Measurements from ENCODE around the gene GATAD1.
A peak's percentile ranks its signal among the peaks of the same experiment; 100 is the strongest.
"Not testable (repeated sequence)": the region's sequence is repeated elsewhere in the genome, so short reads cannot be mapped to it uniquely, and the experiment has no call there.

The GATAD1 gene, protein sequence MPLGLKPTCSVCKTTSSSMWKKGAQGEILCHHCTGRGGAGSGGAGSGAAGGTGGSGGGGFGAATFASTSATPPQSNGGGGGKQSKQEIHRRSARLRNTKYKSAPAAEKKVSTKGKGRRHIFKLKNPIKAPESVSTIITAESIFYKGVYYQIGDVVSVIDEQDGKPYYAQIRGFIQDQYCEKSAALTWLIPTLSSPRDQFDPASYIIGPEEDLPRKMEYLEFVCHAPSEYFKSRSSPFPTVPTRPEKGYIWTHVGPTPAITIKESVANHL

DNA sequence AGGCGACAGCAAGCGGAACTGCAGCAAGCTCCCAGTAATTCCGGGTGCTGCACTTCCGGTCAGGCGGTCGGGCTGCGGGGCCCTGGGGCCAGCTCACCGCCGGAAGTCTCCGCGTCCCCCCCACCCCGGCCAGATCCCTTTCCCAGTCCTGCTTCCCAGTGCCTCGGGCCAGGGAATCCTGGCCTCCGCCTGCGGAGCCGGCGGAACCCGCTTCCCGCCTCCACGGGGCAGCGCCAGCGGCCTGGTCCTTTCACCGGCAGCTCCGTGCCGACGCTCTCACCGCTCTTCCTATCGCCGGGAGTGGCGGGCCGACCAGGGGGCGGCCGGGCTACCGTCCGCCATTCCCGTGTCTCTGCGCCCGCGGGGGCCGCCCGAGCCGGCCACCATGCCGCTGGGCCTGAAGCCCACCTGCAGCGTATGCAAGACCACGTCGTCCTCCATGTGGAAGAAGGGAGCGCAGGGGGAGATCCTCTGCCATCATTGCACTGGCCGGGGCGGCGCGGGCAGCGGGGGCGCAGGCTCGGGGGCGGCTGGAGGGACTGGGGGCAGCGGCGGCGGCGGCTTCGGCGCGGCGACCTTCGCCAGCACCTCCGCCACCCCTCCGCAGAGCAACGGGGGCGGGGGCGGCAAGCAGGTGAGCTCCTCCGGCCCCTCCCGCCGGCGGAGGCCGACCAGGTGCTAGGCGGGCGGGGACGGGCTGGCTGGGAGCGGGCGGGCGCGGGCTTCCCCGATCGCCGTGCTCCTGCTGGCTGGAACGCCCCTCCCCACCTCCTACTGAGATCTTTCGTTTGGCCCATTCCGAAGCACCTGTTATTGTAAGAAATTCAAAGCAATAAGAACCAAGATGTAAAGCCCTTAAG is at the start of gene GATAD1:
GATAD1 (plus strand) TSS at position 138 of the 860 bp plus-strand sequence; CDS start at position 386, 248 bp downstream.
- FAIRE-seq, result no peak
- DNase-seq (ENCODE audit: low spot score), result peak; percentile 92

DNA sequence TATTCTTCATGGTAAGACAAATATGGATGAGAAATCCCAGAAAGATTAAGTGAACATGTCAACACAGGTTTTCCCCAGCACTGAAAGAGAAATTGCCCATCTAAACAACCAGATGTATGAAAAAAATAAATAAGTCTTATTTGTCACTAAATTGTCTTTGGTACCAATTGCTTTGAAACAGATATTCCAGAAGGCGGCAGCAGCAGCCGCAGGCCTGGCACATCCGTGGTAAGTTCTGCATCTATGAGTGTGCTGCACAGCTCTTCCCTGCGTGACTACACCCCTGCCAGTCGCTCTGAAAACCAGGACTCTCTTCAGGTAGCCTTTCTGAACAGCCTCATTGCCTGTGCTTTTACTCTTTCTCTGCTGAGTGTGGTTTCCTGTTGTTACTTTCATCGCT is 49.7 kb upstream of the GATAD1 start:
- FAIRE-seq (no peak), DNase-seq (ENCODE audit: low spot score) (no peak)

GRCh38 chr7:92400013-92400412 is 47.3 kb upstream of the GATAD1 start:
- DNase-seq (ENCODE audit: low spot score) (no peak), FAIRE-seq (no peak)

- FAIRE-seq (no peak), DNase-seq (ENCODE audit: low spot score) (no peak)
Measured at GRCh38 chr7:92402920-92403759, 44.1 kb upstream of the GATAD1 start.

GRCh38 chr7:92403760-92404074 is 43.6 kb upstream of the GATAD1 start:
- DNase-seq (ENCODE audit: low spot score) (no peak), FAIRE-seq (no peak)

DNA sequence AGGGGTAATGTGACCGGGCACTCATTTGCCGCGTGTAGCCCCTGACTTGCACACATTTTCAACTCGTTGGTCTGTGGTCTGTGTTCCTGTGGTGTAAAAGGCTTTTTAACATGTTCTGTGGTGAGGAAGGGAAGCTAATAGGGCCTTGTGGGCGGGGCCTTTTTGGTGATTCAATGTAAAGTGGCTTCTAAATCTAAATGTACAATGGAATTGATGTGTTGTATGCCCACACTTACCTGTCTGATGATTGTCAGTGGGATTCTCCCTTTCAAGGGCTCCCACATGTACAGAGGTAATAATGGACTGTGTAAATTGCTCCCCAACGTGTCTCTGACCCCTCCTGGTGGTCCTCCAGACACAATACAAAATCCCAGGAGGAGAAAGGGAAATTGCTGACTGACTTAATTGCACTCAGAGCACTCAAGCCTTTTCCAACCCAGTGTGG is 43.1 kb upstream of the GATAD1 start:
- DNase-seq (ENCODE audit: low spot score), result no peak
- FAIRE-seq, result no peak

DNA sequence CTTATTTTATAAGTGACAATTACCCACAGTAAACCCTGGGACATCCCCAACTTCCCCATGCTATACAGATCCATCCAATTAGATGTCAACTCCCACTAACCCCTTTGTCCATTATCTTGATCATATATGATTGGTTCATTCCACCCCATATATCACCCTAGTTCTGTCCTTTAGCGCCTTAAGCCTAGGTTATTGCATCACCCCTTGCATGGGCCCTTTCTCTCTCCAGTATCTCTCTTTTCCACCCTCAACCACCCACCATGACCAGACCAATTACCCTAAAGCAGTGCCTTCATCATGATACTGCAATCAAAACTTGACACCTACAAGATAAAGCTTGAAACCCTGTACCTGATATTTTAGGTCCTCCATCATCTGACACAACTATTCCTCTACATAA is 37.9 kb upstream of the GATAD1 start:
- FAIRE-seq, result no peak
- no peak for DNase-seq (ENCODE audit: low spot score)

GRCh38 chr7:92410162-92410561 is 37.1 kb upstream of the GATAD1 start:
- FAIRE-seq; DNase-seq (ENCODE audit: low spot score): not testable (repeated sequence)

DNA sequence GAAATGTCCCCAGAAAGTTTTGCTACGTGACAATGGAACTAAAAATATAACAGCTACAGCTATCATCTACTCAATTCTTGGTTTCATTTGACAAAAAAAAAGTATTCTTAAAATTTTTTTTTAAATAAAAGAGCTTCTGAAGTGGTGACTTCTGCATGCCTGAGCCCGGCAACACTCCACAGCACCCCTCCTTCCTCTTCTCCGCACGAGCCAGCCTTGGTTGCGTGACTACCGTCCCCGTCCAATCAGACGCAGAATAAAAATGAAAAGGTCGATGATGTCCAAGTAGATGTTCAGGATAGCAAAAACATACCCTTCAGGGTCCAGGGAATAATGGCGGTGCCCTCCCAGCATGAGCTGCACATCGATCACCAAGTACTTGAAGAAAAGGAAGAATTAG is 34.5 kb upstream of the GATAD1 start:
- no peak for DNase-seq (ENCODE audit: low spot score)
- FAIRE-seq, result no peak

- no peak for FAIRE-seq
- no peak for DNase-seq (ENCODE audit: low spot score)
Measured at GRCh38 chr7:92413550-92413949, 33.7 kb upstream of the GATAD1 start.

GRCh38 chr7:92415225-92415624 is 32.1 kb upstream of the GATAD1 start:
- FAIRE-seq, result no peak
- DNase-seq (ENCODE audit: low spot score), result no peak

GRCh38 chr7:92417913-92418312 is 29.4 kb upstream of the GATAD1 start:
- no peak for FAIRE-seq

GRCh38 chr7:92421676-92422435 is 25.4 kb upstream of the GATAD1 start:
- FAIRE-seq (no peak), DNase-seq (ENCODE audit: low spot score) (no peak)

More at GRCh38 chr7:92417913-92418312, 29.4 kb upstream of the GATAD1 start:
- DNase-seq (ENCODE audit: low spot score), result no peak

- FAIRE-seq (no peak), DNase-seq (ENCODE audit: low spot score) (no peak)
Measured at GRCh38 chr7:92422926-92423325, 24.4 kb upstream of the GATAD1 start.

- DNase-seq (ENCODE audit: low spot score) (no peak), FAIRE-seq (no peak)
Measured at GRCh38 chr7:92423710-92424131, 23.6 kb upstream of the GATAD1 start.

DNA sequence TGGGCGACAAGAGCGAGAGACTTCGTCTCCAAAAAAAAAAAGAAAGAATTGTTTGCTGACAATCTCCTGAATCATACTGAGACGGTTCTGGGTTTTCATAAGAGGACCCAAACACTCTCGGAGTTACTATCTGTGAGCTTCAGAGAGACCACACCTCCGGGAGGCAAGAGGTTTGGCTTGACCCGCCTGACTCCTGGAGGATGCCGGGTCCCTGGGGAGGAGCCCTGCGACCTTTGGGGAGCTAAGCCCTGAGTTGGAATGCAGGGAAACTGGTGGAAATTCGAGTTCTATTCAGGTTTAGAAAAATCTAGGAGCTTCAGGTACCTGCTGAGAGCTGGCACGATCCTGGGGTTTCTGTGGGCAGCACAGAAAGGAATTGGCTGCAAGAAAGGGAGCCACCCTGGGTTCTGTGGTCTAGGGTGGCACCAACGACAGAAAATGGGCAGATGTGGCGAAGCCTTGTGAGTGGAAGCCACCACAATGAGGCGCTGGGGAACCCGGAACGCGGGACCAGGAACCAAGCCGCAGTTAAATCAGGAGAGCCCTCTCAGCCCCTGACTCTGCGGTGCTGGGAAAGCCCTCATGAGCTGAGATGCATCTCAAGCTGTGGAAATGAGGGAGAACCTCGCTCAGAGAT is 21.9 kb upstream of the GATAD1 start:
- no peak for FAIRE-seq
- no peak for DNase-seq (ENCODE audit: low spot score)

- FAIRE-seq, result no peak
- DNase-seq (ENCODE audit: low spot score), result no peak
Measured at GRCh38 chr7:92427193-92427592, 20.1 kb upstream of the GATAD1 start.

DNA sequence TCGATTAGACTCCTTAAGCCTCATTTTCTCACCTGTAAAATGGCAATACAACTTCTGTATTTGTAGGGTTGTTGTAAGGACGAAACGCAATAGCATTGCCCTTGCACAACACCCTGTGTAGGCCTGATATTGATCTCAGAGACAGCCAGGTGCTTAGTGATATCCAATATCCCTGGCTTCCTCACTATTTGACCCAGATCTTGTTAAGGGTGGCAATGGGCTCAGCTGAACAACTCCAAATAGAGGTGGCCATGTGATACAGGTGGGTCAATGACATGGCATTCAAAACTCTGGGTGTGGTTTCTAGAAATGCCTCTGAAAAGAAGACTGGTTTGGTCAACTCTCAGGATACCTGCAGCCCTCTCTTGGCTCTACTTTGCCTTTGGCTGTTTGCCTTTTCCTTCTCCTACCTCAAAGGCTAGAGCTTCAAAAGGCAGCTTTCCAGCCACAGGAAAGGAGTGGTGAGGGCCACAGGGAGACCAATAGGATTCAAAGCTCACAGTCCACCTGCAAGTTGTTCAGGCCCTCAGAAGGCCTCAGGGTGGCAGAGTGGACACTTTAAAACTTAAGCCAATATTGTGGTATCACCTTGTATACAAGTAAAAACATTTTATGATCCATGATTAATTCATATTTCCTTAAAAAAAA is 14.9 kb upstream of the GATAD1 start:
- DNase-seq (ENCODE audit: low spot score) (no peak), FAIRE-seq (no peak)

DNA sequence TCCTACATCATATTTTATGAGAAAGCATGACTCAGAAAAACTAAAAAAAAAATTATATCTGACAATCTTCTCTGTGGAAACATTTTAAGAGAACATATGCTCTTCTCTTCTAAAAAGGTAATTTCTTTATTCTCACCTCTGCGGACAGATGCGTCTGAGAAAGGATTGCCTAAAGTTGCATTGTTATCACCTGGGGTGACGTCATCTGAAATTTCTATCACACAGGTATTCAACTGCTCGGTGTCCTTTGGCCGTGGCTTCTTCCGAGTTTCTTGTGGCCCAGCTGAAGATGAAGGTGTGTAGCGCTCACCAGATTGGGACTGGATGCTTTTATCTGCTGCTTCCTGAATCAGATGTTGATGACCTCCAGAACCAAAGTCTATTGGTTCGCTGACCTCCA is 14.3 kb upstream of the GATAD1 start:
- DNase-seq (ENCODE audit: low spot score) (no peak), FAIRE-seq (no peak)

DNA sequence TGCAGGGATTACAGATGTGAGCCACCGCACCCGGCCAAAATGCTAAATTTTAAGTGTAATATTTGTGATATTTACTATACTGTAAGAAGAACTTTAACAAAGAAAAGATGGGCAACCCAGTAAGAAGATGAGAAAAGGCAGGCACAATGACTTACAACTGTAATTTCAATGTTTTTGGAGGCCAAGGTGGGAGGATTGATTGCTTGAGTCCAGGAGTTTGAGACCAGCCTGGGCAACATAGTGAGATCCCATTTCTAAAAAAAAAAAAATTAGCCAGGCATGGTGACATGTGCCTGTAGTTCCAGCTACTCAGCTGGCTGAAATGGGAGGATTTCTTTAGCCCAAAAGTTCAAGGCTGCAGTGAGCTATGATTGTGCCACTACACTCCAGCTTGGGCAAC is 11.7 kb upstream of the GATAD1 start:
- FAIRE-seq, result no peak

More for the DNA sequence above, 11.7 kb upstream of the GATAD1 start:
- no peak for DNase-seq (ENCODE audit: low spot score)

All from RCC 7860 (cell line).